Small intestine (tissue), 7 donors: ENCODE measurements around the gene IL17F. TPM values are rescaled to one million over a fixed set of nuclear protein-coding genes. Genes with fewer than 3 reads are reported as not detected.

Experiments used
- DNase-seq, 2 donors: peaks; one replicate each; pipeline versions ENCODE4 v3.0.0 to v3.0.0-alpha.2; 2013
- FAIRE-seq: peaks from 2 replicates; lab custom pipeline; 2012; peaks lifted over from hg19 to GRCh38; lab: Jason Lieb, UNC
- H3K27ac ChIP-seq, 3 donors: one replicate each; pipeline ENCODE4 v1.5.1; 2013; ENCODE audit warnings: low read length in 2 of 3, mild to moderate bottlenecking in 2 of 3, control low read depth in 1 of 3, inconsistent platforms in 1 of 3, low read depth in 1 of 3, moderate library complexity in 1 of 3
- H3K27me3 ChIP-seq, 3 donors: one replicate each; pipeline ENCODE4 v1.6.1; 2013; ENCODE audit warnings: low read length in 3 of 3, inconsistent platforms in 1 of 3; ENCODE audit not compliant: control insufficient read depth in 3 of 3, insufficient read depth in 3 of 3
- H3K36me3 ChIP-seq, 3 donors: one replicate each; pipeline ENCODE4 v1.6.1; 2013; ENCODE audit warnings: low read length in 3 of 3, inconsistent platforms in 1 of 3, low read depth in 1 of 3, mild to moderate bottlenecking in 1 of 3, moderate library complexity in 1 of 3; ENCODE audit not compliant: control insufficient read depth in 3 of 3, insufficient read depth in 2 of 3
- H3K4me1 ChIP-seq, 3 donors: one replicate each; pipeline ENCODE4 v1.6.1; 2013; ENCODE audit warnings: low read length in 2 of 3, inconsistent platforms in 1 of 3, low read depth in 1 of 3, mild to moderate bottlenecking in 1 of 3, moderate library complexity in 1 of 3; ENCODE audit not compliant: control insufficient read depth in 3 of 3, insufficient read depth in 2 of 3
- H3K4me3 ChIP-seq, 3 donors: one replicate each; pipeline ENCODE4 v1.5.1; 2013; ENCODE audit warnings: low read length in 3 of 3, control low read depth in 1 of 3, inconsistent platforms in 1 of 3, low read depth in 1 of 3, mild to moderate bottlenecking in 1 of 3, moderate library complexity in 1 of 3
- H3K9me3 ChIP-seq, 2 donors: one replicate each; pipeline ENCODE4 v1.6.1; 2013; ENCODE audit warnings: low read depth in 1 of 2, low read length in 1 of 2; ENCODE audit not compliant: control insufficient read depth in 2 of 2, insufficient read depth in 1 of 2
- WGBS, 3 donors: extraction: QIAGEN DNeasy Blood & Tissue Kit; methylation state at CpG; one replicate each; pipeline ENCODE4 v1.1.7; 2013; 5-methylcytosine and 5-hydroxymethylcytosine counted together
- polyA plus RNA-seq, 4 donors: library from polyadenylated mRNA; stranded (reverse) in 3 of 4; unstranded in 1 of 4; fragments of 200-250 nt in 3 of 4; fragments of 120-200 nt in 1 of 4; gene quantifications; one replicate each; pipeline versions ENCODE4 v1.2.1 to v1.2.3, GENCODE V29; 2013
- donor health status: healthy with polysubstance abuse.
- donor health status: control.
- donor health status: control.
- donor health status: Bipolar disorder and iron deficiency.
- donor health status: healthy.

The IL17F gene
- polyA plus RNA-seq, 4 donors: 1.2 TPM; not detected in 3

DNA sequence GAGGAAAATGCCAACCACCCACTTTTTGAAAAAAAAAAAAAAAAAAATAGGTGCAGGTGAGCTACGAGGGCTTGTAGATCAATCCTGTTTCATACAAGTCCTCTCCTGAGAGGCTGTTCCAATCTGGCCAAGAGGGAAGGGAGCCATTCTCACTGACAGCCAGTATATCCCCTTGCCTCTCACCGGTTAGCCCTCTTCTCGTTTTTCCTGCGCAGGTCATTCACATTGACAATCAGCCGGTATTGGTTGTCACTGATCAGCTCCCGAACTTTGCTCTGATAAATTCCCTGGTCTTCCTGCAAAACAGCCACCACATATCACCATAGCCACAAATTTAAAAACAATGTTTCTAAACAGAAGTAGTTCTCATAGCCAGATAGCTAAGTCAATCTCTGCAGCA, 38.8 kb upstream of the IL17F start:
- Histone ChIP-seq H3K4me3 (peak overlapping the region in 1 of 3 donors; percentile 7), H3K27me3 (no peaks in the 10 kb centered on the region), H3K4me1 (no peaks in the 10 kb centered on the region), H3K9me3 (no peaks in the 10 kb centered on the region), H3K36me3 (peaks cover 2 to 15% (median 11%) of the 10 kb centered on the region in 3 donors), H3K27ac (no peak overlapping the region)
- WGBS, 3 donors: 18 to 42% (median 20%) methylated on average over 6 of the region's 6 CpGs
- FAIRE-seq (no peak), DNase-seq (no peak)

DNA sequence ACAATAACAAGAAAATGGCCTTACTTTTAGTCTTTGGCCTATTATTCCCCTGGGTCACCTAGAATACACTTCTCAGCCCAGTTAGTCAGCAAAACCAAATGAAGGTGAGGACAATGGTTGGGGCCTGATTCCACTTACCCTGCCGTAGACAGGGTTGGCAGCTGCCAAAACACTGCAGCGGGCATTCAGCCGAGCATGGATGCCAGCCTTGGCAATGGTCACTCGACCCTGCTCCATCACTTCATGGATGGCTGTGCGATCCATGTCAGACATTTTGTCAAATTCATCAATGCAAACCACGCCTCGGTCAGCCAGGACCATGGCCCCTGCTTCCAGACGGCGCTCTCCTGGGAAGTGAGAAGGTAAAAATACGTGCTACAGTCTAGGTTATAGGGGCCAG, 31.8 kb upstream of the IL17F start:
- peaks cover 0 to 2% (median 0%) of the 10 kb centered on the region in 3 donors for H3K4me1 ChIP-seq
- 94 to 97% (median 96%) methylated on average over 10 of the region's 10 CpGs for WGBS, 3 donors
- no peak overlapping the region for H3K27ac ChIP-seq
- FAIRE-seq (no peak), DNase-seq (no peak)
- peaks cover 12 to 34% (median 28%) of the 10 kb centered on the region in 3 donors for H3K36me3 ChIP-seq
- H3K27me3 ChIP-seq: no peaks in the 10 kb centered on the region
- H3K4me3 ChIP-seq: no peak overlapping the region
- H3K9me3 ChIP-seq: no peaks in the 10 kb centered on the region

DNA sequence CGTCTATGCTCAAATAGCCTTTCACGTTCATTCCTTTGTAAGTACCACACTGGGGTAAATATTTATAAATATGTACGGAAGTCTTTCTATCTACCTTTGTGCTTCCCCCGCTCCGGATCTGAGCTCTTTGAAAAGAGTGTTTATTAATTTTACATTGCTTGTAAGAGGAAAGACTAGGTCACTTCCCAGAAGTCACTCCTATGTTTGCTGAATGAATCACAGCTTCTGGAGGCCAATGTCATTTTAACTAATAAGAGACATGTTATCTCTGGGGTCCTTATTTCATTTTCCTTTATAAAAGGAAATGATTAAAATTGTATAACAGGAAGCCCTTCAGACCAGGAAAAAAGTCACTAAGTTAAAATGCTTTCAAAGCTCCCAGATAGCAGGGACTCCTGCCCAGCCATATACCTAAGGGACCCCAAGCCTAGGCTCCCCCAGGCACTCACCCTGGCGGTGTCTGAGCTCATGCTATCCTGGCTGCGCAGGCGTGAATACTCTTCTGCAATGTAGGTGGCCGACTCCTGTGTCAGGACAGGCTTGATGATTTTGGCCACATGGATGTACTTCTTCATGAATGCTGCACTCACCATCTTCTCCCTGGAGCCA, 27.7 kb upstream of the IL17F start:
- no peak for DNase-seq
- no peak for FAIRE-seq
- Histone ChIP-seq H3K4me3 (no peak overlapping the region), H3K9me3 (no peaks in the 10 kb centered on the region), H3K27ac (peak overlapping the region in 1 of 3 donors; percentile 26), H3K36me3 (peaks cover 15 to 42% (median 25%) of the 10 kb centered on the region in 3 donors), H3K27me3 (no peaks in the 10 kb centered on the region), H3K4me1 (peaks cover 0 to 2% (median 0%) of the 10 kb centered on the region in 3 donors)
- WGBS, 3 donors: 83 to 93% (median 86%) methylated on average over 9 of the region's 9 CpGs

DNA sequence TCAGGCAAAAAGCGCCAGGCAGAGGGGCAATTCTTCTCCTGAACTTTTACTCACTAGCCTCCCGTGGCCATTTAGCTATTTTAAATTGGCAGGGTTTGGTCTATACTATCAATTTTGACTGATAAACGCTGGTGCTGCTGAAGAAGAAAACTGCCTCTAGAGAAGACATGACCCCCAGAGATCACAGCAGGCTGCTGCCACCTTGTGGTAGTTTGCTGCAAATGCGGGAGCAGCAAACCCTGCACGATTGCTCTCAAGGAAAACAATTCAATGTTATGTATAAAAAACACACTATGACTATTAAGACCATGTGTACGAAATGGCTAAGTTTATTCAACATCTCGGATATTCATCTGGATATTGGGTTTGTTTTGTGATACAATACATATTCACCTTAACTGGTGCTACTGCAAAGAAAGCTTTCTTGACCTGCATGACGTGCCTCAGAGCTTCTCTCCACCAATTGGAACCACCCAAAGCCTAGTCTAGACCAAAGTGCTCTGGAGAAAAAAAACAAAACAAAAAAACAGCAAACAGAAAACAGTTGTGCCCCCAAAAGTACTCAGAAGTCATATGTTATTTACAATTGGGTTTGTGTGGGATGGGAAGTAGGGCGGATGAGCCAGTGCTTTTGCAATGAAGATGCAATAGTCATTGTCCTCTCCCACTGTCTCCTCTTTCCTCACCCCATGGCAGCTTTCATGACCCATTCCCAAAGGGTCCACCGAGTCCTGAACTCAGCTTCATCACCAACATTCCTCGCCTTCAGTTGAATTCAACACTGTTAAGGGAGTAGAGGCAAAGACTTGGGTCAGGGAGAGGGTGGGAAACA, 19.6 kb upstream of the IL17F start:
- no peak for FAIRE-seq
- peaks cover 12 to 48% (median 19%) of the 10 kb centered on the region in 3 donors for H3K36me3 ChIP-seq
- WGBS, 3 donors: 48 to 50% (median 49%) methylated on average over 11 of the region's 11 CpGs

GRCh38 chr6:52262620-52263344, 18.5 kb upstream of the IL17F start:
- WGBS, 3 donors: 87 to 95% (median 88%) methylated on average over 9 of the region's 9 CpGs
- no peak for FAIRE-seq

More for the DNA sequence above, 19.6 kb upstream of the IL17F start:
- Histone ChIP-seq H3K27ac (no peak overlapping the region), H3K9me3 (no peaks in the 10 kb centered on the region), H3K4me1 (no peaks in the 10 kb centered on the region), H3K27me3 (no peaks in the 10 kb centered on the region), H3K4me3 (no peak overlapping the region)
- peak; percentile 67 to 77 for DNase-seq

GRCh38 chr6:52261229-52261628, 16.9 kb upstream of the IL17F start:
- 68 to 91% (median 88%) methylated on average over 6 of the region's 6 CpGs for WGBS, 3 donors
- FAIRE-seq: no peak

More at GRCh38 chr6:52262620-52263344, 18.5 kb upstream of the IL17F start:
- no peaks in the 10 kb centered on the region for H3K27me3 ChIP-seq
- H3K9me3 ChIP-seq: no peaks in the 10 kb centered on the region
- no peak overlapping the region for H3K27ac ChIP-seq
- no peak for DNase-seq
- peaks cover 6 to 43% (median 16%) of the 10 kb centered on the region in 3 donors for H3K36me3 ChIP-seq
- no peaks in the 10 kb centered on the region for H3K4me1 ChIP-seq
- no peak overlapping the region for H3K4me3 ChIP-seq

GRCh38 chr6:52260634-52261033, 16.3 kb upstream of the IL17F start:
- Histone ChIP-seq H3K36me3 (peaks cover 0 to 32% (median 7%) of the 10 kb centered on the region in 3 donors), H3K27ac (no peak overlapping the region), H3K9me3 (peaks cover 0 to 2% of the 10 kb centered on the region in 2 donors), H3K4me3 (no peak overlapping the region), H3K4me1 (no peaks in the 10 kb centered on the region), H3K27me3 (peaks cover 0 to 4% (median 0%) of the 10 kb centered on the region in 3 donors)
- 90 to 95% (median 94%) methylated on average over 3 of the region's 3 CpGs for WGBS, 3 donors
- DNase-seq: no peak
- FAIRE-seq: no peak

More at GRCh38 chr6:52261229-52261628, 16.9 kb upstream of the IL17F start:
- Histone ChIP-seq H3K27ac (no peak overlapping the region), H3K36me3 (peaks cover 2 to 32% (median 10%) of the 10 kb centered on the region in 3 donors), H3K27me3 (no peaks in the 10 kb centered on the region), H3K4me3 (no peak overlapping the region), H3K9me3 (no peaks in the 10 kb centered on the region), H3K4me1 (no peaks in the 10 kb centered on the region)
- DNase-seq: no peak

DNA sequence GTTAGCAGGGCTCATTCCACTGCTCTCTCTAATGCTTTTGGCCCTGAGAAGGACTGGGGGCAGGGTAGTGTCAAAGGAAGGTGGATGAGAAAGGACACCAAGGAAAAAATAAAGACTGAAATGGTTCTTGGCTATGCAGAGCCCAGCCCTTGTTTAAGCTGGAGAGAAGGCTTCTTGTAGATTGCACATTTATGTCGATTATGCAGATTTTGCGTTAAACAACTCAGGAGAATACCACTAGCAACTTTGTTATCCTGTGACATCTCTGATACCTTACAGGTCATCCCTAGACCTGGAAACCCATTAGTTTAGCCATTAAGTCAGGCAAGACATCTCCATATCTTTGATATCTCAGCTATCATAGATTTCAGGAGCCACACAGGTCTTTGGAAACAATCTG, 11.1 kb upstream of the IL17F start:
- H3K27ac ChIP-seq: no peak overlapping the region
- no peak for DNase-seq
- H3K36me3 ChIP-seq: peaks cover 0 to 4% (median 0%) of the 10 kb centered on the region in 3 donors
- peaks cover 0 to 2% of the 10 kb centered on the region in 2 donors for H3K9me3 ChIP-seq
- H3K4me1 ChIP-seq: no peaks in the 10 kb centered on the region
- WGBS, 3 donors: 89 to 98% (median 96%) methylated on average over 2 of the region's 2 CpGs
- FAIRE-seq: no peak
- H3K4me3 ChIP-seq: no peak overlapping the region
- peaks cover 0 to 7% (median 2%) of the 10 kb centered on the region in 3 donors for H3K27me3 ChIP-seq
